GM12801 (cell line): ENCODE data around the gene CLGN.

Experiments
- CTCF ChIP-seq: IDR thresholded peaks from one replicate; pipeline ENCODE4 v1.5.1; 2011; ENCODE audit warnings: control low read depth; ENCODE audit not compliant: insufficient read length; ENCODE audit errors: extremely low read depth

The CLGN gene

GRCh38 chr4:140344621-140345020, 82.8 kb downstream of the CLGN start:
- TF ChIP-seq CTCF: no peak

- TF ChIP-seq CTCF: no peak
These were observed 83.3 kb downstream of the CLGN start for GRCh38 chr4:140344101-140344500.

GRCh38 chr4:140343303-140343702, 84.1 kb downstream of the CLGN start:
- no peak for TF ChIP-seq CTCF

GRCh38 chr4:140342620-140343019, 84.8 kb downstream of the CLGN start:
- no peak for TF ChIP-seq CTCF
